ENCODE data around the gene UBE2V1. TPM values are rescaled to one million over a fixed set of nuclear protein-coding genes. Genes with fewer than 3 reads are reported as not detected.

UBE2V1 gene
- total and polyA plus RNA-seq, 2 of the 13 experiments (the other 11 are each of a cell fraction or from before 2014, with no cell fraction given), result 81.3 to 132 TPM

GRCh38 chr20:50115591-50116367 lies 2.8 kb upstream of the UBE2V1 start (continued):
- TF ChIP-seq, protein P1, sequence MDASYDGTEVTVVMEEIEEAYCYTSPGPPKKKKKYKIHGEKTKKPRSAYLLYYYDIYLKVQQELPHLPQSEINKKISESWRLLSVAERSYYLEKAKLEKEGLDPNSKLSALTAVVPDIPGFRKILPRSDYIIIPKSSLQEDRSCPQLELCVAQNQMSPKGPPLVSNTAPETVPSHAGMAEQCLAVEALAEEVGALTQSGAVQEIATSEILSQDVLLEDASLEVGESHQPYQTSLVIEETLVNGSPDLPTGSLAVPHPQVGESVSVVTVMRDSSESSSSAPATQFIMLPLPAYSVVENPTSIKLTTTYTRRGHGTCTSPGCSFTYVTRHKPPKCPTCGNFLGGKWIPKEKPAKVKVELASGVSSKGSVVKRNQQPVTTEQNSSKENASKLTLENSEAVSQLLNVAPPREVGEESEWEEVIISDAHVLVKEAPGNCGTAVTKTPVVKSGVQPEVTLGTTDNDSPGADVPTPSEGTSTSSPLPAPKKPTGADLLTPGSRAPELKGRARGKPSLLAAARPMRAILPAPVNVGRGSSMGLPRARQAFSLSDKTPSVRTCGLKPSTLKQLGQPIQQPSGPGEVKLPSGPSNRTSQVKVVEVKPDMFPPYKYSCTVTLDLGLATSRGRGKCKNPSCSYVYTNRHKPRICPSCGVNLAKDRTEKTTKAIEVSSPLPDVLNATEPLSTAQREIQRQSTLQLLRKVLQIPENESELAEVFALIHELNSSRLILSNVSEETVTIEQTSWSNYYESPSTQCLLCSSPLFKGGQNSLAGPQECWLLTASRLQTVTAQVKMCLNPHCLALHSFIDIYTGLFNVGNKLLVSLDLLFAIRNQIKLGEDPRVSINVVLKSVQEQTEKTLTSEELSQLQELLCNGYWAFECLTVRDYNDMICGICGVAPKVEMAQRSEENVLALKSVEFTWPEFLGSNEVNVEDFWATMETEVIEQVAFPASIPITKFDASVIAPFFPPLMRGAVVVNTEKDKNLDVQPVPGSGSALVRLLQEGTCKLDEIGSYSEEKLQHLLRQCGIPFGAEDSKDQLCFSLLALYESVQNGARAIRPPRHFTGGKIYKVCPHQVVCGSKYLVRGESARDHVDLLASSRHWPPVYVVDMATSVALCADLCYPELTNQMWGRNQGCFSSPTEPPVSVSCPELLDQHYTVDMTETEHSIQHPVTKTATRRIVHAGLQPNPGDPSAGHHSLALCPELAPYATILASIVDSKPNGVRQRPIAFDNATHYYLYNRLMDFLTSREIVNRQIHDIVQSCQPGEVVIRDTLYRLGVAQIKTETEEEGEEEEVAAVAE (CRISPR knock-in tag; IDR thresholded peaks at IDR 0.05; ENCODE audit: borderline replicate concordance), result peak; percentile 62; the same call in 1 of the 2 replicates
- TF ChIP-seq ZFP82 (CRISPR knock-in tag; IDR thresholded peaks at IDR 0.05; ENCODE audit: borderline replicate concordance) (no peak), KLF11 (CRISPR knock-in tag; IDR thresholded peaks at IDR 0.05) (no peak), ZNF570 (CRISPR knock-in tag; IDR thresholded peaks at IDR 0.05; ENCODE audit: borderline replicate concordance) (no peak), SRSF4 (IDR thresholded peaks at IDR 0.05; ENCODE audit: low read depth, low read length, poor library complexity, severe bottlenecking) (no peak), TGIF2 (CRISPR knock-in tag; IDR thresholded peaks at IDR 0.05) (peak; percentile 83), MED13 (CRISPR knock-in tag; IDR thresholded peaks at IDR 0.05) (peak; percentile 68; the same call in 1 of the 2 replicates), ZFP91 (CRISPR knock-in tag; IDR thresholded peaks at IDR 0.05; ENCODE audit: borderline replicate concordance) (peak; percentile 46; the same call in 1 of the 2 replicates), KDM5B (CRISPR knock-in tag; IDR thresholded peaks at IDR 0.05; ENCODE audit: borderline replicate concordance) (peak; percentile 49; the same call in 1 of the 2 replicates), ZFAT (CRISPR knock-in tag; conservative IDR thresholded peaks at IDR 0.05) (no peak), BATF2 (CRISPR knock-in tag; IDR thresholded peaks at IDR 0.05) (no peak), ZNF770 (CRISPR knock-in tag; IDR thresholded peaks at IDR 0.05) (no peak), SIX1 (CRISPR knock-in tag; IDR thresholded peaks at IDR 0.05; ENCODE audit: borderline replicate concordance) (no peak; the same call in none of the 2 replicates), MXD3 (CRISPR knock-in tag; IDR thresholded peaks at IDR 0.05) (peak; percentile 65; the same call in 1 of the 2 replicates), SNAPC2 (CRISPR knock-in tag; IDR thresholded peaks at IDR 0.05) (no peak; the same call in 1 of the 2 replicates), ZNF790 (CRISPR knock-in tag; IDR thresholded peaks at IDR 0.05; ENCODE audit: borderline replicate concordance) (no peak), FOXK2 (IDR thresholded peaks at IDR 0.05) (peak; percentile 47; the same call in 1 of the 2 replicates), ZBTB21 (CRISPR knock-in tag; IDR thresholded peaks at IDR 0.05) (peak; percentile 87), ZNF746 (CRISPR knock-in tag; IDR thresholded peaks at IDR 0.05) (no peak), HOXA7 (CRISPR knock-in tag; IDR thresholded peaks at IDR 0.05) (no peak)
